IMR-90 (cell line): ENCODE data around the gene ADGRD2. TPM values are rescaled to one million over a fixed set of nuclear protein-coding genes. Genes with fewer than 3 reads are reported as not detected.

Source experiments
- ATAC-seq: fragments of 200-7000 bp; cut with Tn5 transposase; 2 replicates; pipeline ENCODE4 v1.9.1; 2020; ENCODE audit warnings: low read depth, mild to moderate bottlenecking, moderate library complexity
- BruUV-seq: library from RNA; stranded (reverse); fragments of 400-500 nt; replicated peaks from 2 replicates; lab custom pipeline; 2021; lab: Mats Ljungman, UMichigan
- CTCF ChIA-PET: fragments of 300-600 bp; formaldehyde crosslinking; extraction: SDS; loops from one replicate; lab custom pipeline; 2021; ENCODE audit warnings: antibody characterized with exemption; lab: Yijun Ruan, JAX
- POLR2A ChIA-PET: fragments of 300-600 bp; sonication (Branson Sonifier 250); formaldehyde crosslinking; loops from one replicate; lab custom pipeline; 2022; ENCODE audit warnings: antibody characterized with exemption; ENCODE audit not compliant: unreplicated experiment; lab: Charles Lee
- DNase-seq: peaks from one replicate; pipeline ENCODE4 v3.0.0; 2013
- H2AFZ ChIP-seq: replicated peaks from 2 replicates; pipeline ENCODE3; 2013; ENCODE audit warnings: low read length, mild to moderate bottlenecking; ENCODE audit not compliant: poor library complexity
- H2AK5ac ChIP-seq: 2 replicates; pipeline ENCODE4 v1.6.1; 2013; ENCODE audit warnings: low read depth, low read length, inconsistent platforms
- H2AK9ac ChIP-seq: replicated peaks from 2 replicates; pipeline ENCODE3; 2013; ENCODE audit warnings: mild to moderate bottlenecking, low read depth, low read length, moderate library complexity; ENCODE audit not compliant: poor library complexity
- H2BK120ac ChIP-seq: 2 replicates; pipeline ENCODE4 v1.6.1; 2013; ENCODE audit warnings: low read depth, low read length, inconsistent platforms
- H2BK15ac ChIP-seq: 3 replicates; pipeline ENCODE4 v1.6.1; 2013; ENCODE audit warnings: low read depth, low read length, inconsistent platforms
- H2BK20ac ChIP-seq: 2 replicates; pipeline ENCODE4 v1.6.1; 2013; ENCODE audit warnings: low read depth, mild to moderate bottlenecking, inconsistent platforms, low read length, moderate library complexity
- H2BK5ac ChIP-seq: 2 replicates; pipeline ENCODE4 v1.6.1; 2013; ENCODE audit warnings: mild to moderate bottlenecking, low read depth, low read length, inconsistent platforms; ENCODE audit not compliant: poor library complexity, severe bottlenecking
- H3K14ac ChIP-seq: replicated peaks from 2 replicates; pipeline ENCODE4 v1.6.1; 2013; ENCODE audit warnings: low read depth, low read length, inconsistent platforms
- H3K18ac ChIP-seq: 2 replicates; pipeline ENCODE4 v1.6.1; 2013; ENCODE audit warnings: low read depth, low read length, control low read depth
- H3K23ac ChIP-seq: 2 replicates; pipeline ENCODE4 v1.6.1; 2013; ENCODE audit warnings: low read depth, low read length, inconsistent platforms
- H3K27ac ChIP-seq: 2 replicates; pipeline ENCODE4 v1.5.1; 2013; ENCODE audit warnings: mild to moderate bottlenecking, control low read depth, low read length; ENCODE audit not compliant: insufficient read depth
- H3K27me3 ChIP-seq: 2 replicates; pipeline ENCODE4 v1.6.1; 2013; ENCODE audit warnings: low read length; ENCODE audit not compliant: control insufficient read depth, insufficient read depth
- H3K36me3 ChIP-seq: 2 replicates; pipeline ENCODE4 v1.6.1; 2013; ENCODE audit warnings: low read length, mixed read lengths; ENCODE audit not compliant: control insufficient read depth, insufficient read depth
- H3K4ac ChIP-seq: 2 replicates; pipeline ENCODE4 v1.6.1; 2013; ENCODE audit warnings: low read depth, low read length, inconsistent platforms
- H3K4me1 ChIP-seq: 2 replicates; pipeline ENCODE4 v1.6.1; 2013; ENCODE audit warnings: low read length, mixed read lengths; ENCODE audit not compliant: control insufficient read depth, insufficient read depth
- H3K4me2 ChIP-seq: 2 replicates; pipeline ENCODE4 v1.6.1; 2013; ENCODE audit warnings: low read depth, mild to moderate bottlenecking, control low read depth, low read length, moderate library complexity
- H3K4me3 ChIP-seq: 2 replicates; pipeline ENCODE4 v1.5.1; 2013; ENCODE audit warnings: low read depth, mild to moderate bottlenecking, control low read depth, low read length, moderate library complexity; ENCODE audit not compliant: insufficient read depth
- H3K56ac ChIP-seq: 2 replicates; pipeline ENCODE4 v1.6.1; 2013; ENCODE audit warnings: low read length, inconsistent platforms; ENCODE audit not compliant: insufficient read depth; ENCODE audit errors: extremely low read depth
- H3K79me1 ChIP-seq, 2 experiments: 2 replicates each; pipeline ENCODE4 v1.6.1; 2013; ENCODE audit warnings: low read length in 2 of 2, inconsistent platforms in 1 of 2, low read depth in 1 of 2
- H3K9ac ChIP-seq: 2 replicates; pipeline ENCODE4 v1.6.1; 2013; ENCODE audit warnings: low read depth, low read length, control low read depth
- H3K9me1 ChIP-seq: 2 replicates; pipeline ENCODE4 v1.6.1; 2013; ENCODE audit warnings: low read length, inconsistent platforms; ENCODE audit not compliant: insufficient read depth
- H3K9me3 ChIP-seq: 2 replicates; pipeline ENCODE4 v1.6.1; 2013; ENCODE audit warnings: low read length; ENCODE audit not compliant: control insufficient read depth, insufficient read depth
- H4K20me1 ChIP-seq: 2 replicates; pipeline ENCODE4 v1.6.1; 2013; ENCODE audit warnings: low read length, inconsistent platforms; ENCODE audit not compliant: insufficient read depth
- H4K5ac ChIP-seq: 2 replicates; pipeline ENCODE4 v1.6.1; 2013; ENCODE audit warnings: mild to moderate bottlenecking, low read depth, low read length, control low read depth
- H4K8ac ChIP-seq, 2 experiments: 2 replicates each; pipeline ENCODE4 v1.6.1; 2013; ENCODE audit warnings: low read depth in 2 of 2, low read length in 2 of 2, control low read depth in 1 of 2, inconsistent platforms in 1 of 2
- H4K91ac ChIP-seq: 2 replicates; pipeline ENCODE4 v1.6.1; 2013; ENCODE audit warnings: low read depth, low read length, inconsistent platforms; ENCODE audit not compliant: insufficient read depth
- BHLHE40 ChIP-seq: fragments of 150-350 bp; IDR thresholded peaks from 2 replicates; pipeline ENCODE4 v1.6.1; 2016; ENCODE audit warnings: mild to moderate bottlenecking, low read depth, low read length
- CEBPB ChIP-seq: IDR thresholded peaks from 2 replicates; pipeline ENCODE4 v1.6.1; 2012; ENCODE audit warnings: low read depth, low read length, improper control_type of control experiment
- CTCF ChIP-seq: conservative IDR thresholded peaks from 2 replicates; pipeline ENCODE4 v1.5.1; 2012; ENCODE audit warnings: mild to moderate bottlenecking, low read depth, low read length, improper control_type of control experiment
- FOS ChIP-seq: fragments of 150-350 bp; IDR thresholded peaks from 2 replicates; pipeline ENCODE4 v1.6.1; 2016; ENCODE audit warnings: low read depth, low read length
- MAFK ChIP-seq: IDR thresholded peaks from 2 replicates; pipeline ENCODE4 v1.6.1; 2012; ENCODE audit warnings: low read depth, low read length, improper control_type of control experiment
- MAZ ChIP-seq: IDR thresholded peaks from 2 replicates; pipeline ENCODE4 v1.6.1; 2012; ENCODE audit warnings: low read depth, mild to moderate bottlenecking, low read length, improper control_type of control experiment, moderate library complexity, borderline replicate concordance
- MXI1 ChIP-seq: IDR thresholded peaks from 2 replicates; pipeline ENCODE4 v1.6.1; 2012; ENCODE audit warnings: low read depth, mild to moderate bottlenecking, low read length, moderate library complexity, borderline replicate concordance
- POLR2A ChIP-seq: IDR thresholded peaks from 2 replicates; pipeline ENCODE4 v1.6.1; 2012; ENCODE audit warnings: mild to moderate bottlenecking, low read depth, low read length
- RAD21 ChIP-seq: IDR thresholded peaks from 2 replicates; pipeline ENCODE4 v1.6.1; 2012; ENCODE audit warnings: low read length, improper control_type of control experiment
- RCOR1 ChIP-seq: IDR thresholded peaks from 2 replicates; pipeline ENCODE4 v1.6.1; 2012; ENCODE audit warnings: mild to moderate bottlenecking, low read length, improper control_type of control experiment; ENCODE audit not compliant: insufficient replicate concordance
- RFX5 ChIP-seq: IDR thresholded peaks from 2 replicates; pipeline ENCODE4 v1.8.0; 2012; ENCODE audit warnings: low read depth, mild to moderate bottlenecking, low read length, moderate library complexity
- SMC3 ChIP-seq: fragments of 150-350 bp; IDR thresholded peaks from 2 replicates; pipeline ENCODE4 v1.6.1; 2016; ENCODE audit warnings: low read depth, mild to moderate bottlenecking, antibody characterized with exemption, low read length, moderate library complexity
- whole genome bisulfite sequencing, 2 experiments: methylation state at CpG; one replicate each; pipeline versions ENCODE4 v1.1.5 to v1.1.7; 2013; ENCODE audit warnings: missing lambda C conversion rate in 2 of 2; ENCODE audit not compliant: insufficient read length in 1 of 2; ENCODE audit errors: extremely low coverage in 2 of 2; 5-methylcytosine and 5-hydroxymethylcytosine counted together
- dilution Hi-C: fragments of 300-500 bp; cut with HindIII; formaldehyde crosslinking; loops from one replicate; pipeline ENCODE4 v1.14.3; 2018; ENCODE audit warnings: low sequenced_read_pairs; ENCODE audit not compliant: unreplicated experiment
- in situ Hi-C: fragments of 300-500 bp; cut with MboI; formaldehyde crosslinking; loops from 3 replicates; pipeline ENCODE4 v1.14.3; 2019; ENCODE audit warnings: low sequenced_read_pairs, inconsistent platforms, mixed read lengths
- intact Hi-C: fragments of 100-400 bp; cut with micrococcal nuclease; formaldehyde crosslinking; loops from 2 replicates; pipeline ENCODE4 v1.10.0; 2022
- polyA plus RNA-seq, 3 experiments: library from polyadenylated mRNA; depleted of rRNA; stranded (reverse); fragments of >200 nt; gene quantifications; 2 replicates each; pipeline ENCODE4 v1.2.3, GENCODE V29; 2012; ENCODE audit warnings: low replicate concordance in 1 of 3
- total RNA-seq: library from RNA; depleted of rRNA; stranded (reverse); fragments of >200 nt; gene quantifications from 2 replicates; pipeline ENCODE4 v1.2.3, GENCODE V29; 2012

The ADGRD2 gene
- total and polyA plus RNA-seq, 2 of the 4 experiments (the other 2 are of a cell fraction) = not detected

GRCh38 chr9:124426361-124426760, 23.9 kb upstream of the ADGRD2 start:
- Histone ChIP-seq H3K9me3 (no peaks in the 10 kb centered on the region), H3K9me1 (no peaks in the 10 kb centered on the region), H3K4me3 (no peak overlapping the region), H2BK120ac (no peak overlapping the region), H2AK9ac (no peak overlapping the region), H3K36me3 (no peaks in the 10 kb centered on the region), H3K27ac (no peak overlapping the region), H3K4me1 (no peaks in the 10 kb centered on the region), H3K18ac (no peak overlapping the region), H2BK15ac (no peak overlapping the region), H3K23ac (no peak overlapping the region), H3K4me2 (no peak overlapping the region), H3K27me3 (peaks cover 24% of the 10 kb centered on the region), H3K79me1 (no peaks in the 10 kb centered on the region), H3K14ac (no peak overlapping the region), H2BK20ac (no peak overlapping the region), H4K20me1 (no peaks in the 10 kb centered on the region), H3K9ac (no peak overlapping the region), H4K5ac (no peak overlapping the region), H2AFZ (no peak overlapping the region), H4K91ac (no peak overlapping the region), H2BK5ac (no peak overlapping the region), H2AK5ac (no peak overlapping the region), H3K4ac (no peak overlapping the region), H4K8ac (no peak overlapping the region), H3K56ac (no peak overlapping the region)
- ChIA-PET POLR2A (no interaction called here), CTCF (no interaction called here)
- dilution Hi-C loops = no loop called here
- in situ Hi-C loops = no loop called here
- TF ChIP-seq RCOR1 = no peak
- no peak for TF ChIP-seq FOS
- TF ChIP-seq MXI1 = no peak
- TF ChIP-seq CTCF = no peak
- no peak for TF ChIP-seq SMC3
- no peak for TF ChIP-seq CEBPB
- no peak for TF ChIP-seq MAFK
- TF ChIP-seq POLR2A = no peak
- TF ChIP-seq BHLHE40 = no peak
- no peak for TF ChIP-seq RAD21
- no peak for TF ChIP-seq RFX5
- no peak for TF ChIP-seq MAZ
- no peak for DNase-seq
- no CpG with 5 or more reads among the region's 7 CpGs for WGBS, 2 experiments
- intact Hi-C loops = no loop called here
- no peak for ATAC-seq
- BruUV-seq = no TSS peak
